GM21447 (cell line): ENCODE results near the gene MAGEH1.

Source experiments
- ATAC-seq: cut with Tn5 transposase; IDR thresholded peaks from one replicate; pipeline ENCODE4 v1.9.1; 2021; ENCODE audit not compliant: unreplicated experiment

MAGEH1 gene

GRCh38 chrX:55489314-55490009, 37.5 kb downstream of the MAGEH1 start, which contains the start of gene USP51:
TSS of gene USP51 (minus strand) at chrX:55489848. CDS start at chrX:55488939, 909 bp downstream.
- peak; percentile 60 for ATAC-seq

DNA sequence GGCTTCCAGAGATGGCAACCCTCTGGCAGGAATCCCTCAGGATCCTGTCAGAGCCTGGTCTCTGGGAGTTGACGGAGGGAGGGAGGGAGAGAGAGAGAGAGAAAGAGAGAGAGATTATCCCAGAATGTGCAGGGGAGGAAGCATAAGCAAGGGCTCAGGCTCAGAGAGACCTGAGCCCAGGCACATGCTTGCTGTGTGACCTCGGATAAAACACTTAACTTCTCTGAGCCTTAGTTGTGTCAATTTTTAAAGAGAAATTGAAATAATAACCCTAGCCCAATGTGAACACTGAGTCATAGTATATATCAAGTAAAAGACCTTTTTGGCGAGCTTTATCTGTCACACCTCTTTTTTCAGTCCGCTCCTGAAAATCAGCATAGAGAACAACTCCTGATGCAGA, 38.2 kb downstream of the MAGEH1 start:
- no peak for ATAC-seq

DNA sequence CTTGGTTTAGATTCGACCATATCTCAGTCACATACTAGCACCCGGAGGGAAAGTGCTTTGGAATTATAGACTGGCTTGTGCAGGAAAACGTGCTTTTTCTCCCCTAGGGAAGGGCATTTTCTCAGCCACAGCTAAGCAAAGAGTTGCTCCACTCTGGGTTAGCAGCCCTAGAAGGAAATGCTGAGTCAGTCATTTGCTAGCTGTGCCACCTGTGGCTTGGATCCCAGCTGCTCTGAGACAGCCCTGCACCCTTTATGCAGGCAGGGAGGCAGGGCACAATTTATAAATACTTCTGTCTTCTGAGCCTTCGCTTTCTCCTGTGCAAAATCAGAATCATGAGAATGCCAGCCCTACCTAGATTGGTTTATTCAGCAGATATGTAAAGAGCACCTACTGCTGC, 39.0 kb downstream of the MAGEH1 start:
- ATAC-seq = no peak
